Mucosa of rectum (tissue), 2 donors: ENCODE results near the gene TRIM37.

ENCODE experiments used
- H3K27ac ChIP-seq, 2 donors: one replicate each; pipeline ENCODE4 v1.7.0; 2013; ENCODE audit warnings: inconsistent platforms in 2 of 2, low read depth in 2 of 2, low read length in 2 of 2
- H3K27me3 ChIP-seq, 2 donors: one replicate each; pipeline ENCODE4 v1.7.0; 2013; ENCODE audit warnings: low read length in 2 of 2; ENCODE audit not compliant: control insufficient read depth in 2 of 2, insufficient read depth in 2 of 2
- H3K36me3 ChIP-seq, 2 donors: one replicate each; pipeline ENCODE4 v1.7.0; 2013; ENCODE audit warnings: low read length in 2 of 2; ENCODE audit not compliant: control insufficient read depth in 2 of 2, insufficient read depth in 2 of 2
- H3K4me1 ChIP-seq, 2 donors: one replicate each; pipeline ENCODE4 v1.7.0; 2013; ENCODE audit warnings: low read length in 2 of 2, mild to moderate bottlenecking in 1 of 2; ENCODE audit not compliant: control insufficient read depth in 2 of 2, insufficient read depth in 2 of 2
- H3K4me3 ChIP-seq, 2 donors: one replicate each; pipeline ENCODE4 v1.7.0; 2013; ENCODE audit warnings: low read length in 2 of 2
- H3K9ac ChIP-seq, 2 donors: one replicate each; pipeline ENCODE4 v1.7.0; 2013; ENCODE audit warnings: low read length in 2 of 2, low read depth in 1 of 2, mild to moderate bottlenecking in 1 of 2
- H3K9me3 ChIP-seq, 2 donors: one replicate each; pipeline ENCODE4 v1.7.0; 2013; ENCODE audit warnings: low read length in 2 of 2; ENCODE audit not compliant: control insufficient read depth in 2 of 2
- donor health status: healthy.
- donor health status: Normal muscosa, but diverticular disease.

The TRIM37 gene

GRCh38 chr17:58980706-58981481 lies 125.8 kb downstream of the TRIM37 start:
- no peak overlapping the region for H3K9ac ChIP-seq
- no peaks in the 10 kb centered on the region for H3K4me1 ChIP-seq
- no peaks in the 10 kb centered on the region for H3K27me3 ChIP-seq
- H3K27ac ChIP-seq = no peak overlapping the region
- no peaks in the 10 kb centered on the region for H3K9me3 ChIP-seq
- H3K4me3 ChIP-seq = no peak overlapping the region
- no peaks in the 10 kb centered on the region for H3K36me3 ChIP-seq

- no peaks in the 10 kb centered on the region for H3K36me3 ChIP-seq
- no peak overlapping the region for H3K9ac ChIP-seq
- no peak overlapping the region for H3K4me3 ChIP-seq
- H3K27ac ChIP-seq = no peak overlapping the region
- no peaks in the 10 kb centered on the region for H3K9me3 ChIP-seq
- H3K27me3 ChIP-seq = no peaks in the 10 kb centered on the region
- no peaks in the 10 kb centered on the region for H3K4me1 ChIP-seq
Observed at GRCh38 chr17:58976541-58976940, 130.1 kb downstream of the TRIM37 start.

- Histone ChIP-seq H3K36me3 (no peaks in the 10 kb centered on the region), H3K9me3 (no peaks in the 10 kb centered on the region), H3K27me3 (no peaks in the 10 kb centered on the region), H3K27ac (no peak overlapping the region), H3K9ac (no peak overlapping the region), H3K4me1 (no peaks in the 10 kb centered on the region), H3K4me3 (no peak overlapping the region)
Observed at GRCh38 chr17:58974354-58974753, 132.3 kb downstream of the TRIM37 start.

GRCh38 chr17:58970609-58971450 lies 135.8 kb downstream of the TRIM37 start:
- no peaks in the 10 kb centered on the region for H3K9me3 ChIP-seq
- no peaks in the 10 kb centered on the region for H3K36me3 ChIP-seq
- H3K27me3 ChIP-seq = no peaks in the 10 kb centered on the region
- H3K4me1 ChIP-seq = no peaks in the 10 kb centered on the region
- H3K27ac ChIP-seq = no peak overlapping the region
- no peak overlapping the region for H3K4me3 ChIP-seq
- no peak overlapping the region for H3K9ac ChIP-seq

GRCh38 chr17:58969612-58970011 lies 137.1 kb downstream of the TRIM37 start:
- H3K27ac ChIP-seq = no peak overlapping the region
- no peaks in the 10 kb centered on the region for H3K4me1 ChIP-seq
- no peak overlapping the region for H3K4me3 ChIP-seq
- no peak overlapping the region for H3K9ac ChIP-seq
- H3K27me3 ChIP-seq = no peaks in the 10 kb centered on the region
- H3K36me3 ChIP-seq = no peaks in the 10 kb centered on the region
- no peaks in the 10 kb centered on the region for H3K9me3 ChIP-seq

GRCh38 chr17:58969156-58969555 lies 137.5 kb downstream of the TRIM37 start:
- H3K9me3 ChIP-seq = no peaks in the 10 kb centered on the region
- H3K4me1 ChIP-seq = no peaks in the 10 kb centered on the region
- no peak overlapping the region for H3K4me3 ChIP-seq
- no peak overlapping the region for H3K27ac ChIP-seq
- no peaks in the 10 kb centered on the region for H3K36me3 ChIP-seq
- H3K27me3 ChIP-seq = no peaks in the 10 kb centered on the region
- H3K9ac ChIP-seq = no peak overlapping the region

GRCh38 chr17:58968426-58969061 lies 138.1 kb downstream of the TRIM37 start:
- H3K4me1 ChIP-seq = no peaks in the 10 kb centered on the region
- no peaks in the 10 kb centered on the region for H3K9me3 ChIP-seq
- no peaks in the 10 kb centered on the region for H3K27me3 ChIP-seq
- no peaks in the 10 kb centered on the region for H3K36me3 ChIP-seq
- no peak overlapping the region for H3K4me3 ChIP-seq
- no peak overlapping the region for H3K27ac ChIP-seq
- no peak overlapping the region for H3K9ac ChIP-seq

- H3K4me3 ChIP-seq = no peak overlapping the region
- no peaks in the 10 kb centered on the region for H3K4me1 ChIP-seq
- H3K27ac ChIP-seq = no peak overlapping the region
Observed at GRCh38 chr17:58966208-58966607, 140.5 kb downstream of the TRIM37 start.

GRCh38 chr17:58965221-58965620 lies 141.5 kb downstream of the TRIM37 start:
- no peaks in the 10 kb centered on the region for H3K4me1 ChIP-seq
- H3K4me3 ChIP-seq = no peak overlapping the region
- no peak overlapping the region for H3K9ac ChIP-seq
- no peaks in the 10 kb centered on the region for H3K36me3 ChIP-seq
- no peaks in the 10 kb centered on the region for H3K27me3 ChIP-seq
- H3K27ac ChIP-seq = no peak overlapping the region
- no peaks in the 10 kb centered on the region for H3K9me3 ChIP-seq

More at GRCh38 chr17:58966208-58966607, 140.5 kb downstream of the TRIM37 start:
- H3K36me3 ChIP-seq = no peaks in the 10 kb centered on the region
- no peaks in the 10 kb centered on the region for H3K9me3 ChIP-seq
- no peaks in the 10 kb centered on the region for H3K27me3 ChIP-seq
- H3K9ac ChIP-seq = no peak overlapping the region

- H3K4me1 ChIP-seq = no peaks in the 10 kb centered on the region
- no peak overlapping the region for H3K27ac ChIP-seq
- no peaks in the 10 kb centered on the region for H3K36me3 ChIP-seq
- H3K27me3 ChIP-seq = no peaks in the 10 kb centered on the region
- no peak overlapping the region for H3K9ac ChIP-seq
- no peak overlapping the region for H3K4me3 ChIP-seq
- H3K9me3 ChIP-seq = no peaks in the 10 kb centered on the region
Observed at GRCh38 chr17:58960068-58960467, 146.6 kb downstream of the TRIM37 start.
